K562 (cell line): Measurements from ENCODE around the gene CKAP5. TPM values are rescaled to one million over a fixed set of nuclear protein-coding genes. Genes with fewer than 3 reads are reported as not detected.

Source experiments
- ARID3B ChIP-seq: fragments of 250-450 bp; sonication (Bioruptor Pico); IDR thresholded peaks from 2 replicates; pipeline ENCODE4 v1.4.0; 2020; ENCODE audit warnings: borderline replicate concordance
- ATF4 ChIP-seq: fragments of 450-650 bp; formaldehyde crosslinking; IDR thresholded peaks from 2 replicates; pipeline ENCODE4 v1.4.0; 2022; ENCODE audit warnings: mild to moderate bottlenecking, moderate library complexity
- BCOR ChIP-seq: fragments of 450-650 bp; IDR thresholded peaks from 2 replicates; pipeline ENCODE4 v1.6.1; 2016
- CBX1 ChIP-seq: sonication (generic); IDR thresholded peaks from 2 replicates; pipeline ENCODE4 v1.6.1; 2016; ENCODE audit warnings: antibody characterized with exemption, low read depth, mild to moderate bottlenecking
- DDX20 ChIP-seq: fragments of 450-650 bp; IDR thresholded peaks from 2 replicates; pipeline ENCODE4 v1.6.1; 2016; ENCODE audit warnings: missing genetic modification characterization, low read depth, mild to moderate bottlenecking, missing compliant biosample characterization, moderate library complexity
- EP300 ChIP-seq: IDR thresholded peaks from 2 replicates; pipeline ENCODE4 v1.6.1; 2012; ENCODE audit warnings: low read length, improper control_type of control experiment
- ETV6 ChIP-seq, 3 experiments: fragments of 150-350 bp in 1 of 3; sonication (generic) in 1 of 3; formaldehyde crosslinking in 1 of 3; IDR thresholded peaks; 2 replicates each; pipeline versions ENCODE4 v1.6.1 to v1.8.0; 2014 to 2022; ENCODE audit warnings: borderline replicate concordance in 2 of 3, low read depth in 2 of 3, antibody characterized with exemption in 1 of 3, low read length in 1 of 3, mild to moderate bottlenecking in 1 of 3, missing genetic modification reagents in 1 of 3
- GTF2B ChIP-seq: IDR thresholded peaks from 2 replicates; pipeline ENCODE4 v1.6.1; 2011; ENCODE audit not compliant: insufficient read length; ENCODE audit errors: extremely low read depth
- MECOM ChIP-seq: fragments of 250-450 bp; sonication (Bioruptor Pico); IDR thresholded peaks from 2 replicates; pipeline ENCODE4 v1.8.0; 2022; ENCODE audit warnings: inconsistent platforms
- NBN ChIP-seq: fragments of 450-650 bp; IDR thresholded peaks from 2 replicates; pipeline ENCODE4 v1.6.1; 2016; ENCODE audit warnings: low read depth, mild to moderate bottlenecking
- PRPF4 ChIP-seq: fragments of 200-400 bp; formaldehyde crosslinking; IDR thresholded peaks from one replicate; pipeline ENCODE4 v1.6.1; 2017; ENCODE audit warnings: low read length, low read depth, mild to moderate bottlenecking; ENCODE audit not compliant: insufficient read depth, poor library complexity, severe bottlenecking
- PTBP1 ChIP-seq: fragments of 200-400 bp; formaldehyde crosslinking; IDR thresholded peaks from 2 replicates; pipeline ENCODE4 v1.6.1; 2017; ENCODE audit warnings: low read depth, low read length
- RBM39 ChIP-seq: fragments of 200-400 bp; formaldehyde crosslinking; optimal IDR thresholded peaks from 2 replicates; pipeline ENCODE3; 2018; ENCODE audit warnings: low read depth, low read length
- RUNX1 ChIP-seq: sonication (generic); IDR thresholded peaks from 2 replicates; pipeline ENCODE4 v1.6.1; 2016; ENCODE audit warnings: antibody characterized with exemption, low read depth
- SAFB2 ChIP-seq: fragments of 200-400 bp; formaldehyde crosslinking; IDR thresholded peaks from 2 replicates; pipeline ENCODE4 v1.6.1; 2018; ENCODE audit warnings: borderline replicate concordance, low read length, low read depth, moderate library complexity; ENCODE audit not compliant: severe bottlenecking
- SMAD3 ChIP-seq: fragments of 450-650 bp; formaldehyde crosslinking; conservative IDR thresholded peaks from 2 replicates; pipeline ENCODE4 v1.4.0; 2020; ENCODE audit warnings: mild to moderate bottlenecking
- STAT5A ChIP-seq: IDR thresholded peaks from 2 replicates; pipeline ENCODE4 v1.6.1; 2012; ENCODE audit warnings: low read length, inconsistent platforms, borderline replicate concordance
- TCF15 ChIP-seq: fragments of 250-450 bp; sonication (Bioruptor Pico); IDR thresholded peaks from 2 replicates; pipeline ENCODE4 v1.8.0; 2022; ENCODE audit warnings: moderate library complexity, mild to moderate bottlenecking, inconsistent platforms
- ZNF23 ChIP-seq: fragments of 250-450 bp; sonication (Bioruptor Pico); IDR thresholded peaks from 2 replicates; pipeline ENCODE4 v1.4.0; 2020; ENCODE audit warnings: mild to moderate bottlenecking
- ZNF277 ChIP-seq: fragments of 250-450 bp; sonication (Bioruptor Pico); IDR thresholded peaks from 2 replicates; pipeline ENCODE4 v1.8.0; 2022; ENCODE audit warnings: inconsistent platforms, mild to moderate bottlenecking, moderate library complexity, borderline replicate concordance
- ZNF347 ChIP-seq: fragments of 450-650 bp; formaldehyde crosslinking; IDR thresholded peaks from 2 replicates; pipeline ENCODE4 v1.4.0; 2020; ENCODE audit warnings: low read depth, mild to moderate bottlenecking, moderate library complexity
- polyA plus RNA-seq, 8 experiments: library from polyadenylated mRNA; depleted of rRNA in 4 of 8; stranded (reverse) in 5 of 8; unstranded in 3 of 8; fragments of >200 nt; fragmentation: Nextera tagmentation in 2 of 8; fragmentation: Illumina TruSeq in 1 of 8; extraction: Ambion mirVana in 2 of 8; extraction: Trizol in 1 of 8; gene quantifications; 2 replicates each; pipeline versions ENCODE4 v1.2.1 to v1.2.3, GENCODE V29; 2011 to 2014; ENCODE audit warnings: inconsistent platforms in 1 of 8, missing spikeins in 1 of 8
- total RNA-seq, 7 experiments: library from RNA; depleted of rRNA in 6 of 7; stranded (reverse); fragments of >200 nt in 6 of 7; fragmentation: Illumina TruSeq in 2 of 7; extraction: Trizol in 2 of 7; gene quantifications; 2 replicates each; pipeline versions ENCODE4 v1.2.1 to v1.2.3, GENCODE V29; 2011 to 2021; ENCODE audit warnings: low replicate concordance in 1 of 7

The CKAP5 gene
- total and polyA plus RNA-seq, 9 of the 15 experiments (the other 6 are each of a cell fraction or from before 2014, with no cell fraction given): 60.1 to 239 (median 139) TPM

- TF ChIP-seq CBX1 (0 out of 2 replicates have a peak, but pooled peaks have one; percentile 25), TCF15 (no peak), SMAD3 (CRISPR knock-in tag) (no peak), ZNF23 (CRISPR knock-in tag) (no peak), PTBP1 (0 out of 2 replicates have a peak, but pooled peaks have one; percentile 62), ARID3B (CRISPR knock-in tag) (no peak), PRPF4 (no peak), NBN (no peak), DDX20 (tag) (no peak), SAFB2 (no peak), ZNF277 (CRISPR knock-in tag) (no peak), MECOM (CRISPR knock-in tag) (no peak), ATF4 (CRISPR knock-in tag) (no peak), BCOR (peak; percentile 84), RUNX1 (no peak), RBM39 (no peak), GTF2B (no peak), STAT5A (no peak), ETV6 (IDR thresholded peaks at IDR 0.05; ENCODE audit: borderline replicate concordance in 1 of 2, low read depth in 2 of 2, low read length in 1 of 2) (no peak), ETV6 (CRISPR knock-in tag; IDR thresholded peaks at IDR 0.05; ENCODE audit: borderline replicate concordance) (no peak), EP300 (no peak), ZNF347 (CRISPR knock-in tag) (no peak)
Measured at GRCh38 chr11:46726206-46726862, 119.7 kb downstream of the CKAP5 start (continued).
